SK-N-SH treated with all-trans-retinoic acid at 6 μM for 48 hours (cell line): ENCODE measurements around the gene CHST8.

Source experiments
- CSRNP3 ChIP-seq: fragments of 250-450 bp; sonication (Bioruptor Pico); IDR thresholded peaks from 2 replicates; pipeline ENCODE4 v1.5.1; 2021; ENCODE audit warnings: mild to moderate bottlenecking, moderate library complexity
- ESRRG ChIP-seq: fragments of 250-450 bp; sonication (Bioruptor Pico); IDR thresholded peaks from 2 replicates; pipeline ENCODE4 v1.6.1; 2021; ENCODE audit warnings: mild to moderate bottlenecking
- PATZ1 ChIP-seq: fragments of 250-450 bp; sonication (Bioruptor Pico); IDR thresholded peaks from 2 replicates; pipeline ENCODE4 v1.8.0; 2020; ENCODE audit warnings: mild to moderate bottlenecking, moderate library complexity, borderline replicate concordance
- ZNF8 ChIP-seq: fragments of 450-650 bp; formaldehyde crosslinking; IDR thresholded peaks from 2 replicates; pipeline ENCODE4 v1.5.0; 2020; ENCODE audit warnings: mild to moderate bottlenecking, moderate library complexity

GRCh38 chr19:33772102-33772857, 150.5 kb downstream of the CHST8 start:
- TF ChIP-seq ESRRG (CRISPR knock-in tag) (no peak), ZNF8 (CRISPR knock-in tag) (no peak), CSRNP3 (no peak), PATZ1 (CRISPR knock-in tag) (no peak)
